ENCODE measurements around the gene PRDM10.

Gene PRDM10

GRCh38 chr11:129943036-129943435, 59.6 kb downstream of the PRDM10 start:
- DNase-seq = no peak

GRCh38 chr11:129939510-129939909, 63.1 kb downstream of the PRDM10 start:
- DNase-seq = no peak

GRCh38 chr11:129938764-129939163, 63.9 kb downstream of the PRDM10 start:
- no peak for DNase-seq

DNA sequence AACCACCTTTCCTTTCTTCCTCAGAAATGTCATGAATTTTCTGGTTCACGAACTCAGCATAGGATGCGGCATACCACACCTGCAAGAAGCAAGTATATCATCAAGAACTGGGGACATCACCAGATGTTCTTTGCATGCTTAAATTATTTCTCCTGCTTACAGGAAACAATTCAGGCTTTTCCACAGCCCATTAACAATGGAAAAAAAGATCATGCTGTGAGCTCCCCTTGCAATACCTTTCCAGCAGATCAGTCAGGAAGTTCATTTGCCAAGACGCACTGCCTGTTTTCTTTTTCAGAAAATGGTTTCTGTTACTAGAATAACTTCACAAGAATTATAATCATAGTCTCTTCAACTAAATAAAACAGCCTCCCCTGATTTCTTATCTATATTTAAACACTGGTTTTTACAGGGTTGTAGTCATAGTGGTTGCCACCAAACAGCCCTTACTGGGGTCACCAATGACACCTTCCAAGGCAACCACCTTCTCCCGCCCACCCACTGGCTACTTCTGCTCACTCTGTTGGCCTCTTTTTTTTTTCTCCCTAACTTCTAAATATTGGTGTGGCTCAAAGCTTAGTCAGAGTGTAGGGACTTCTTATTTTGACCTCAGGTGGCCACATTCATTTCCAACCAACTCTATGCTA, 64.9 kb downstream of the PRDM10 start:
- DNase-seq = no peak

- no peak for DNase-seq
Observed at GRCh38 chr11:129935723-129936122, 66.9 kb downstream of the PRDM10 start.

DNA sequence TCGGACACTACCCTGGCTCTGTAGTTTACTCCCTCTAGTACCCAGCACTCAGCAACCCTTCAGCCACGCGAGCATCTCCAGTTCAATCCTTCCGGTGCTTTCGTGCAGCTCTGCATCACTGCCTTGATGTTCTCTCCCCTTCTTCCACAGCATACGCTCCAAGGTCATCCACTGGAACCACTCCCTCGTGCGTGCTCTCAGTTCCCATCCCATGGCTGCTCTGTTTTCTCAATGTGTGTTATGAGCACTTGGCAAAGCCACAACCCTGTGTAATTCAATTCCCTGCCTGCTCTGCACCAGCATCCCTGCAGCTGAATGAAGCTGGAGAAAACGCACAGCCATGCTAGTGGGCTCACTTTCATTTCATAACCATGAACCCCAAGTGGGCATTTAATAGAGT, 68.7 kb downstream of the PRDM10 start:
- DNase-seq = no peak

DNA sequence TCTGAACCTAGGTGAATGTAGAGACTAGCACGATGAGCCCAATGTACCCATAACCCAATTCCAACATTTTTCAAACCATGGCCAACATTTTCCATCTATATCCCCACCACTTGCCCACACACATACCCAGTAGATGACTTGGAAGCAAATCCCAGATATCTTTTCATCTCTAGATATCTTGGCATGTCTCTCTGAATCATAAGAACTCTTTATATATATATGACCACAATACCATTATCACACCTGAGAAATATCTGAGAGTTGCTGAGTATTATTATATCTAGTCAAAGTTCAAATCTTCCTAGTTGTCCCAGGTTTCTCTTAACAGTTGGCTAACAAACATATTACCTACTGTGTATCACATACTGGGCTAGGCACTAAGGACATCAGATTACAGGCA, 69.4 kb downstream of the PRDM10 start:
- DNase-seq = no peak

GRCh38 chr11:129932381-129933067, 70.1 kb downstream of the PRDM10 start:
- no peak for DNase-seq

- no peak for DNase-seq
Observed at GRCh38 chr11:129930743-129931142, 71.9 kb downstream of the PRDM10 start.

- no peak for DNase-seq
Observed at GRCh38 chr11:129930296-129930695, 72.3 kb downstream of the PRDM10 start.

DNA sequence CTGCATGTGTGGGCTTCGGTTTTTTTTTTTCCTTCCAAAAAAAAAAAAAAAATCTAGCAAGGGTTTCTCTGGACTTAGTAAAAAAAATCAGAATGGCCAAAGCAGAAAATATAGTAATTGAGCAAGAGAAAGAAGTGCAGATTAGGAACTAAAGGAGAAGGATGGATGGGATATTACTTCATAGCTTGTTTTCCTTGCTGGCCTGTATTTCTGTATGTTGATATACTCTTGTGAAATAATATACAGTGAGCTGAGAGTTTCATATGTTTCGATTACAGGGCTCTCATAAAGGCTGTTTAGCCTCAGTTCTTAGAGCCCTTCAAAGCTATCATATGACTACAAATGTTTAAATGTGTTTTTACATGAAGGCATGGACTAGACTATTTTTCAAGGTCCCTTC, 72.9 kb downstream of the PRDM10 start:
- DNase-seq = no peak

DNA sequence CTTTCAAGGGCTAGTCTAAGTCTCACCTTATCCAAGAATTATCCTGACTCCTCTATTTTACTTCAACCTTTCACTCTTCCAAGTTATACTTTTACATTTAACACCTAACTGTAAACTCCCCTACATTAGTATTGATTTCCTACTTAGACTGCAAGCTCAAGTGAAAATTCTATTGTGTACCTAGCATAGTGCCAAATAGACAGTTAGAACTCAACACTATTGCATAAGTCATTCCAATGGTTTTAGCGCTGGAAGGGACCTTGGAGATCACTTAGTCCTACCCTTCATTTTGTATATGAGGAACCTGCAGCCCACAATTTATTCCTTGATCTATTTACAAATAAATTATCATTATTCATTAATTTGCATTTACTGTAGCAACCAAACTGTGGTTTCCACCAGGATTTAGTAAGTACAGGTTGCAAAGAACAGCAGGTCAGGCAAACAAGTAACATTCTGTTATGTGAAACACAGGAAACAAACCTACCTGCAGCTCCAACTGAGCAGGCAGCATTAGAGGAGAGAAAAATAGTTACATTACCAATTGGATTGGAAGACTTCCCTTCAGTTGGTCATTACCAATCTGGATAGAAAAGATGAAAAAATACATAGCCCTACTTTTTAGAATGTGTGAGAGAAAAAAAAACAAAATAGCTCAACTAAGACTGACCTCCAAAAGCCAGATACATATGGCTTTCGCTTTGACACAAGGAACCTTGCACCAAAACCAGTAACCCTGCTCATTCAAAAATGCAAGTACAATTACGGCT, 73.5 kb downstream of the PRDM10 start:
- DNase-seq = no peak

GRCh38 chr11:129922674-129923073, 80.0 kb downstream of the PRDM10 start:
- DNase-seq = no peak

DNA sequence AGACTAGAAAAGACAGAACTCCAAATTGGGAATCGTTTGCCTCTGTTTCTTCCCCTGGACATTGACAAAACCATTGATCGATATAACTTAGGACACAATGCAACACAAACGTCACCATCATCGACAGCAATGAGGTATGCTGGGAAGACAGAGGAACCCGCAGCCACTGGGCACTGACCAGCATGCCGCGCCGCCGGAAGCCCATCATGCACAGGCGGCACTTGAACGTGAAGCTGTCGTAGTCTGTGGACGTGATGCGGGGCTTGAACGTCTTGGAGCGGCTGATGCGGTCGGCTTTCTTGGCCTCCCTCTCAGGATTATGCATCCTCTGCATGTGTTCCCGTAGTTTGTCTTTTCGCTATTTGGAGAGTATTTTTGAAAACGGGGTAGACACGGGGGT, 84.3 kb downstream of the PRDM10 start:
- DNase-seq = no peak

DNA sequence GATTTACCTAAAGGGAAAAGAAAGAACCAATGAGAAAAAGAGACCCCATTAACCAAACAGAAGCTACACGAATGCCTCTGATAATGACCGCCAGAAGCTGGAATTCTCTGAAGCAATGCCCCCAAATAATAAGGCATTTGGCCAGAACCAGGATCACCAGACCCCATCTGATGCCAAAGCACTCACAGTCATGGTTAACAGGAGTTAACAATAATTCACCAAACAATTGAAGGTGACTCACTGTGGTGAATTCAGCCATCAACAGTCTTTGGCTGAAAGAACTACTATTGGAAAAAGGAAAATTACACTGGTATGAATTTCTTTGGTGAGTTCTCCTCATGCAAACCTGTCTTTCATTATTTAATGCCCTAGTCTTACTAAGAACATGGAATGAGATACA, 85.4 kb downstream of the PRDM10 start:
- DNase-seq = no peak

DNA sequence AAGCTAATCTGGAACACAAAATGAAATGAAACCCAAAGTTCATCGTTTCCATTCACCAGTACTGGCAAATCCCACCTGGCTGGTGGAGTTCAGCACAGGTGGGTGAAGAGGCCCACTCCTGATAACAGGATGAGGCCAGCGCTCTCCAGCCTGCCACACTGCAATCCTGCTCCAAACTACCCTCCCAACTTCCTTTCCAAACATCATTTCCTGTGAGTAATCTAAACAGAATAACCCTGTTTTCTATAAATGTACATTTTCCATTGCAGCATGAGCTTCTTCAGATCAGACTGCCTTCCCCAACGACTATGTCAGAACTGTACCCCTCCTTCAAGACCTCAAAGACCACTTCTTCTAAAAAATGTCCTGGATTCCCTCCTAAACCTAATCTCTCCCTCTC, 91.3 kb downstream of the PRDM10 start:
- no peak for DNase-seq

DNA sequence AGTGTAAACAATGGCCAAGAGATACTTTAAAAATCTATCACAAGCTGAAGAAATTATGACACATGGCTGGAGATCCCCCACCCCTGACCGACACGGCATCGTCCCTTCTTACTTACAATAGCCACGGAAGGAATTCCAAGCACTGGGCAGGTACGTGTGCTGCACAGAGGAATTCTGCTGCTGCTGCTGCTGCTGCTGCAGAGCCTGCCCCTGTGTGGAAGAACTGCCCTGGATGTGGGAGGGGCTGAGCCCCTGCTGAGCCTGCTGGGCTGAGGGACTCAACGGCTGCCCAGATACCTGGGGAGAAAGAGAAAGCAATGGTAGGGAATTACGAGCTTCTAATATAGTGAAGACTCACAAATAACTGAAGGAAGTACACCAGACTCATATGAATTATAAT, 92.3 kb downstream of the PRDM10 start:
- no peak for DNase-seq

GRCh38 chr11:129905402-129905801, 97.2 kb downstream of the PRDM10 start:
- no peak for DNase-seq

DNA sequence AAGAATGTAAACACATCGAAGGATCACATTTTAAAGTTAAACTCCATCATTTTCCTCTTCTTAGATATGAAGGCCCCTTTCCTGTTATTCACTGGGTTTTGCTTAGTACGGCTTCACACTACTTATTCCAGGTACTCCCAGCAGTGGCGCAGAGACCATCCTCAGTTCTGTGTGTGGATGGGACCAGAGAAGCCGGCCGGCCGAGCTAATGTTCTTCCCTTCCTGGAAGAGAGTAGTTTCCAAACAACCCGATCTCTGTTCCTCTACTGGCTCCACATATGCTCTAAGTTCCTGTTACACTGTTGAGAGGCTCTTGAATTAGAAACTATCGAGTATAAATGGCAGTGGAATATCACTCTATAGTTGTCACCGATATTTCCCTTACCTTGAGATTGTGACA, 106.6 kb downstream of the PRDM10 start:
- DNase-seq = no peak

- DNase-seq = peak; percentile 78
Observed at GRCh38 chr11:129895126-129896041, 107.3 kb downstream of the PRDM10 start, which contains the start of gene NFRKB. TSS of gene NFRKB (minus strand) at chr11:129895578. CDS start at chr11:129892849, 2,729 bp downstream.

DNA sequence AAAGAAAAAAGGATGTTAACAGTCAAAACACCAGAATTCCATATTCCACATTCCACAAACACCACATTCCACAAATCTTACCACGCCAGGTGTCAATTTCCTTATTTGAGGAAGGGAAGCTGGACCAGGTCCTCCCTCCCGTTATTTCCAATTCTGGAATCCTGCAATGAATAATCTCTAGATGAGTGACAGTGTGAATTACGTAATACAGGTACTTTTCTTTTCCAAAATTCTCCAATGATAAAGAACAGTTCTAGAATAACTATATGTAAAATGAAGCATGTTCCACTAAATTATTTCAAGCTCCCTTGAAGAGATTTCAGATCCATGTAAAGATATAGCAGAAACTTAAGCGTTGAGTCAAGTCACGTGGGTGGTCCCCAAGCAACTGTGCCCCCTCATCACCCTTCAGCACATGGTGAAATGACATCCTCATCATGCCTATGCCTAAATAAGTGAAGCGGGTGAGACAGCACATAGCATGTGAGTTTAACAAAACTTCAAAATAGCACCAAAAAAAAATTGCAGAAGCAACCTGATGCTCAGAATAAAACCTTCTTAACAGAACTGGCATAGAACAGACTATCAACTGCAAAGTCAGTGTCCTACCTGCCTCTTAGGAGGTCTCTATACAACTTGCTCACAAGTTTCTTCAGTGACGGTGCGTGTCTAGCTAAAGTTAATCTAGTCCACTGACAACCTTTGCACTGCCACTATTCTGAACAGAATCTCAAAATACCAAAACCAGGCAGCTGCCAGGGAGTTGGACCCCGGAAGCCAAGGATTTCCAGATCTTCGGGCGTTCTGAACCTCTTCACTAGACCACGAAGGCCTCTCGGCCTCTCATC, 108.1 kb downstream of the PRDM10 start:
- DNase-seq = no peak

DNA sequence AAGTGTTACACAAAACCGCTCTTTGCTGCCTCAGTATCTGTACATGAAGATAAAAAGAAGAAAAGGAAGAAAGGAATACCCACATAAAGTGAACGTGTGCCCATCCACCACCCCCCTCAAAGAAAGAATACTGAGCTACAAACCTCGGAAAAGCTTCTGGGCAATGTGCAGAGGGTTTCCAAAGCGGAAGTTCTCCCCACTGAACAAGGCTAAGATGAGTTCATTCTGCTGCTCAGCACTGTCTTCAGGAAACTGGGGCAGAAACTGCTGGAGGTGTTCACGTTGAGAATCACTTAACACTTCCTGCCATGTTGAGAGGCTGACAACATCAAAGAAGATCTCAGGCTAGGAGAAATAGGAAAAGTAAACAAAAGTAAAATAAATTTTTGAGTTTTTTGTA, 114.2 kb downstream of the PRDM10 start:
- no peak for DNase-seq
